Neural progenitor cell (in vitro differentiated cells): ENCODE data around the gene PLOD1. TPM values are rescaled to one million over a fixed set of nuclear protein-coding genes. Genes with fewer than 3 reads are reported as not detected.

Source experiments
- DNase-seq: peaks from one replicate; pipeline ENCODE4 v3.0.0-alpha.2; 2016; ENCODE audit warnings: low spot score
- H2AFZ ChIP-seq: fragments of 200-600 bp; sonication (generic); replicated peaks from 2 replicates; pipeline ENCODE4 v1.6.1; 2016; ENCODE audit warnings: antibody characterized with exemption
- H3F3A ChIP-seq: fragments of 200-600 bp; sonication (generic); 2 replicates; pipeline ENCODE4 v1.6.1; 2016; ENCODE audit warnings: antibody characterized with exemption, low read depth
- H3K27ac ChIP-seq: fragments of 200-600 bp; sonication (generic); 2 replicates; pipeline ENCODE4 v1.5.1; 2016; ENCODE audit warnings: mild to moderate bottlenecking
- H3K27me3 ChIP-seq: fragments of 200-600 bp; sonication (generic); 2 replicates; pipeline ENCODE4 v1.6.1; 2016; ENCODE audit warnings: mild to moderate bottlenecking, moderate library complexity
- H3K36me3 ChIP-seq: fragments of 200-600 bp; sonication (generic); 2 replicates; pipeline ENCODE4 v1.5.1; 2016
- H3K4me1 ChIP-seq: fragments of 200-600 bp; sonication (generic); 2 replicates; pipeline ENCODE4 v1.6.1; 2016; ENCODE audit warnings: mixed run types
- H3K4me2 ChIP-seq: fragments of 200-600 bp; sonication (generic); 2 replicates; pipeline ENCODE4 v1.6.1; 2016
- H3K4me3 ChIP-seq: fragments of 200-600 bp; sonication (generic); 2 replicates; pipeline ENCODE4 v1.5.1; 2016
- H3K79me2 ChIP-seq: fragments of 200-600 bp; sonication (generic); 2 replicates; pipeline ENCODE4 v1.6.1; 2016; ENCODE audit warnings: low read depth
- H3K9ac ChIP-seq: fragments of 200-600 bp; sonication (generic); 2 replicates; pipeline ENCODE4 v1.6.1; 2016
- H3K9me3 ChIP-seq: fragments of 200-600 bp; sonication (generic); 2 replicates; pipeline ENCODE4 v1.5.1; 2016; ENCODE audit warnings: low read depth
- H4K20me1 ChIP-seq: fragments of 200-600 bp; sonication (generic); 2 replicates; pipeline ENCODE4 v1.6.1; 2016; ENCODE audit warnings: low read depth
- H3K27ac Mint-ChIP-seq: 3 replicates; pipeline ENCODE4 v1.8.0; 2021; ENCODE audit warnings: mixed read lengths
- H3K27me3 Mint-ChIP-seq: 2 replicates; pipeline ENCODE4 v1.8.0; 2022; ENCODE audit warnings: low read depth, mild to moderate bottlenecking, inconsistent platforms, moderate library complexity, mixed read lengths; ENCODE audit not compliant: insufficient read depth
- H3K36me3 Mint-ChIP-seq: 3 replicates; pipeline ENCODE4 v1.8.0; 2021; ENCODE audit warnings: mixed read lengths
- H3K4me1 Mint-ChIP-seq: 3 replicates; pipeline ENCODE4 v1.8.0; 2021; ENCODE audit warnings: mixed read lengths
- H3K4me3 Mint-ChIP-seq: 3 replicates; pipeline ENCODE4 v1.8.0; 2021; ENCODE audit warnings: mild to moderate bottlenecking, moderate library complexity, mixed read lengths
- H3K9me3 Mint-ChIP-seq: 3 replicates; pipeline ENCODE4 v1.8.0; 2020; ENCODE audit warnings: mixed read lengths
- CTCF ChIP-seq: fragments of 200-600 bp; sonication (generic); IDR thresholded peaks from 2 replicates; pipeline ENCODE4 v1.5.1; 2017; ENCODE audit warnings: antibody characterized with exemption, mild to moderate bottlenecking
- EZH2 ChIP-seq: fragments of 200-600 bp; sonication (generic); IDR thresholded peaks from 2 replicates; pipeline ENCODE4 v1.6.1; 2017; ENCODE audit warnings: antibody characterized with exemption, mild to moderate bottlenecking, moderate library complexity
- EZH2phosphoT487 ChIP-seq: fragments of 200-600 bp; sonication (generic); IDR thresholded peaks from 2 replicates; pipeline ENCODE4 v1.6.1; 2017; ENCODE audit warnings: antibody characterized with exemption
- total RNA-seq: library from RNA; depleted of rRNA; stranded (reverse); fragments of >200 nt; gene quantifications from 2 replicates; pipeline ENCODE4 v1.2.3, GENCODE V29; 2015; ENCODE audit warnings: low replicate concordance

PLOD1 gene
- total RNA-seq, 1 donor from 2014 or later: 27.2 TPM

- peaks cover 13% of the 10 kb centered on the region for H3K36me3 Mint-ChIP-seq
- Histone ChIP-seq H3K4me2 (peak overlapping the region; percentile 92), H3K27me3 (no peaks in the 10 kb centered on the region), H3F3A (peaks cover 9% of the 10 kb centered on the region), H3K4me1 (peaks cover 4% of the 10 kb centered on the region), H3K9ac (no peak overlapping the region), H3K79me2 (peaks cover 57% of the 10 kb centered on the region), H2AFZ (no peak overlapping the region), H3K9me3 (no peaks in the 10 kb centered on the region), H3K4me3 (no peak overlapping the region), H3K36me3 (no peaks in the 10 kb centered on the region), H4K20me1 (peaks cover 14% of the 10 kb centered on the region), H3K27ac (no peak overlapping the region)
- peak; percentile 15 for DNase-seq
- H3K27me3 Mint-ChIP-seq: peaks cover 6% of the 10 kb centered on the region
- no peak overlapping the region for H3K27ac Mint-ChIP-seq
- H3K4me1 Mint-ChIP-seq: peaks cover 29% of the 10 kb centered on the region
- H3K9me3 Mint-ChIP-seq: no peaks in the 10 kb centered on the region
- peak overlapping the region; percentile 95 for H3K4me3 Mint-ChIP-seq
- TF ChIP-seq CTCF (peak; percentile 23), EZH2phosphoT487 (no peak), EZH2 (no peak)
These were observed 47.5 kb downstream of the PLOD1 start for GRCh38 chr1:11982010-11982392.

- H3K27me3 ChIP-seq: no peaks in the 10 kb centered on the region
- peaks cover 6% of the 10 kb centered on the region for H3K27me3 Mint-ChIP-seq
- H3K4me3 Mint-ChIP-seq: peak overlapping the region; percentile 6
- H3K4me1 Mint-ChIP-seq: peaks cover 26% of the 10 kb centered on the region
- DNase-seq: no peak
- H3K4me2 ChIP-seq: no peak overlapping the region
- peaks cover 15% of the 10 kb centered on the region for H3K36me3 Mint-ChIP-seq
- no peaks in the 10 kb centered on the region for H3K9me3 ChIP-seq
- no peak overlapping the region for H2AFZ ChIP-seq
- no peaks in the 10 kb centered on the region for H3K36me3 ChIP-seq
- H3K4me1 ChIP-seq: peaks cover 4% of the 10 kb centered on the region
- H3K27ac ChIP-seq: no peak overlapping the region
- H4K20me1 ChIP-seq: peaks cover 14% of the 10 kb centered on the region
- no peak overlapping the region for H3K9ac ChIP-seq
- no peak overlapping the region for H3K4me3 ChIP-seq
- H3K27ac Mint-ChIP-seq: no peak overlapping the region
- TF ChIP-seq EZH2phosphoT487: no peak
- TF ChIP-seq CTCF: no peak
- no peak for TF ChIP-seq EZH2
- H3K79me2 ChIP-seq: peaks cover 69% of the 10 kb centered on the region
- peaks cover 7% of the 10 kb centered on the region for H3F3A ChIP-seq
- no peaks in the 10 kb centered on the region for H3K9me3 Mint-ChIP-seq
These were observed 49.6 kb downstream of the PLOD1 start for GRCh38 chr1:11984121-11984520.

- Histone ChIP-seq H2AFZ (no peak overlapping the region), H3K4me3 (no peak overlapping the region), H3K27ac (no peak overlapping the region), H4K20me1 (peaks cover 11% of the 10 kb centered on the region), H3K36me3 (no peaks in the 10 kb centered on the region), H3F3A (peaks cover 2% of the 10 kb centered on the region), H3K27me3 (no peaks in the 10 kb centered on the region), H3K4me1 (peaks cover 4% of the 10 kb centered on the region), H3K9me3 (no peaks in the 10 kb centered on the region), H3K79me2 (peaks cover 69% of the 10 kb centered on the region), H3K4me2 (no peak overlapping the region), H3K9ac (no peak overlapping the region)
- DNase-seq: no peak
- Mint-ChIP-seq H3K27ac (no peak overlapping the region), H3K4me3 (peak overlapping the region; percentile 28), H3K9me3 (no peaks in the 10 kb centered on the region), H3K36me3 (peaks cover 15% of the 10 kb centered on the region), H3K4me1 (peaks cover 21% of the 10 kb centered on the region), H3K27me3 (peaks cover 6% of the 10 kb centered on the region)
- TF ChIP-seq EZH2 (no peak), CTCF (no peak)
These were observed 50.1 kb downstream of the PLOD1 start for GRCh38 chr1:11984576-11984975.
